ENCODE data around the gene NDUFC2. TPM values are rescaled to one million over a fixed set of nuclear protein-coding genes. Genes with fewer than 3 reads are reported as not detected.

Gene NDUFC2
- total and polyA plus RNA-seq, 2 of the 13 experiments (the other 11 are each of a cell fraction or from before 2014, with no cell fraction given) = 256 to 363 TPM

GRCh38 chr11:78061088-78061920 is 18.4 kb downstream of the NDUFC2 start (continued):
- TF ChIP-seq SNAPC4 (CRISPR knock-in tag; IDR thresholded peaks at IDR 0.05) (no peak), ZNF878 (CRISPR knock-in tag; IDR thresholded peaks at IDR 0.05) (no peak), ZNF747 (CRISPR knock-in tag; IDR thresholded peaks at IDR 0.05; ENCODE audit: borderline replicate concordance) (no peak), ZFY (CRISPR knock-in tag; IDR thresholded peaks at IDR 0.05) (peak; percentile 65), ZBTB38 (CRISPR knock-in tag; IDR thresholded peaks at IDR 0.05) (no peak), DNMT3B (CRISPR knock-in tag; conservative IDR thresholded peaks at IDR 0.05) (no peak), ZNF605 (CRISPR knock-in tag; IDR thresholded peaks at IDR 0.05) (no peak), FOXA1 (IDR thresholded peaks at IDR 0.05) (no peak), FOXA1 (CRISPR knock-in tag; IDR thresholded peaks at IDR 0.05) (peak; percentile 83), NFATC3 (CRISPR knock-in tag; IDR thresholded peaks at IDR 0.05) (no peak), ZNF746 (CRISPR knock-in tag; IDR thresholded peaks at IDR 0.05) (0 out of 2 replicates have a peak, but pooled peaks have one; percentile 27), HDAC1 (CRISPR knock-in tag; IDR thresholded peaks at IDR 0.05) (no peak), ZNF772 (CRISPR knock-in tag; IDR thresholded peaks at IDR 0.05) (no peak), ARID4A (CRISPR knock-in tag; IDR thresholded peaks at IDR 0.05; ENCODE audit: borderline replicate concordance) (no peak; the same call in 1 of the 2 replicates), JUNB (CRISPR knock-in tag; IDR thresholded peaks at IDR 0.05; ENCODE audit: borderline replicate concordance) (no peak), ZNF788 (CRISPR knock-in tag; IDR thresholded peaks at IDR 0.05; ENCODE audit: borderline replicate concordance) (peak; percentile 46; the same call in 1 of the 2 replicates)
- TF ChIP-seq, protein P1, sequence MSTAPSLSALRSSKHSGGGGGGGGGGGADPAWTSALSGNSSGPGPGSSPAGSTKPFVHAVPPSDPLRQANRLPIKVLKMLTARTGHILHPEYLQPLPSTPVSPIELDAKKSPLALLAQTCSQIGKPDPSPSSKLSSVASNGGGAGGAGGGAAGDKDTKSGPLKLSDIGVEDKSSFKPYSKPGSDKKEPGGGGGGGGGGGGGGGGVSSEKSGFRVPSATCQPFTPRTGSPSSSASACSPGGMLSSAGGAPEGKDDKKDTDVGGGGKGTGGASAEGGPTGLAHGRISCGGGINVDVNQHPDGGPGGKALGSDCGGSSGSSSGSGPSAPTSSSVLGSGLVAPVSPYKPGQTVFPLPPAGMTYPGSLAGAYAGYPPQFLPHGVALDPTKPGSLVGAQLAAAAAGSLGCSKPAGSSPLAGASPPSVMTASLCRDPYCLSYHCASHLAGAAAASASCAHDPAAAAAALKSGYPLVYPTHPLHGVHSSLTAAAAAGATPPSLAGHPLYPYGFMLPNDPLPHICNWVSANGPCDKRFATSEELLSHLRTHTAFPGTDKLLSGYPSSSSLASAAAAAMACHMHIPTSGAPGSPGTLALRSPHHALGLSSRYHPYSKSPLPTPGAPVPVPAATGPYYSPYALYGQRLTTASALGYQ (CRISPR knock-in tag; IDR thresholded peaks at IDR 0.05) = no peak
